ENCODE results near the gene SPTBN1.

- TF ChIP-seq CTCF (IDR thresholded peaks at IDR 0.05; ENCODE audit: borderline replicate concordance, extremely low read depth, low read length, poor library complexity, severe bottlenecking) (no peak), EZH2 (IDR thresholded peaks at IDR 0.05; ENCODE audit: borderline replicate concordance, low read depth, low read length, severe bottlenecking) (no peak)
Measured at GRCh38 chr2:54456612-54457322, 640 bp downstream of the SPTBN1 start.

Data from DND-41 (cell line).